Chondrocyte (in vitro differentiated cells): ENCODE measurements around the gene ZFAND4. TPM values are rescaled to one million over a fixed set of nuclear protein-coding genes. Genes with fewer than 3 reads are reported as not detected.
"Not testable (repeated sequence)": the region's sequence is repeated elsewhere in the genome, so short reads cannot be mapped to it uniquely, and the experiment has no call there.

Source experiments
- DNase-seq: peaks from one replicate; pipeline ENCODE4 v3.0.0; 2021; ENCODE audit warnings: mixed read lengths, low spot score
- H3K27ac Mint-ChIP-seq: one replicate; pipeline ENCODE4 v1.8.0; 2021; ENCODE audit warnings: mild to moderate bottlenecking, moderate library complexity, mixed read lengths; ENCODE audit not compliant: unreplicated experiment
- H3K27me3 Mint-ChIP-seq: 2 replicates; pipeline ENCODE4 v1.8.0; 2021; ENCODE audit warnings: low read depth, mixed read lengths
- H3K36me3 Mint-ChIP-seq: 2 replicates; pipeline ENCODE4 v1.8.0; 2021; ENCODE audit warnings: low read depth, mixed read lengths
- H3K4me1 Mint-ChIP-seq: 2 replicates; pipeline ENCODE4 v1.8.0; 2021; ENCODE audit warnings: low read depth, mild to moderate bottlenecking, mixed read lengths
- H3K4me3 Mint-ChIP-seq: one replicate; pipeline ENCODE4 v1.8.0; 2021; ENCODE audit warnings: mild to moderate bottlenecking, moderate library complexity, mixed read lengths; ENCODE audit not compliant: unreplicated experiment
- H3K9me3 Mint-ChIP-seq: 2 replicates; pipeline ENCODE4 v1.8.0; 2021; ENCODE audit warnings: low read depth, mixed read lengths
- long read RNA-seq: library from polyadenylated mRNA; stranded (forward); transcript quantifications from one replicate; pipeline ENCODE4 v2.0.0, GENCODE V29; 2021
- total RNA-seq: library from RNA; stranded (reverse); gene quantifications from 3 replicates; pipeline ENCODE4 v1.2.1, GENCODE V29; 2021
- TF ChIP-seq, protein P1 (sequence below): fragments of 200-600 bp; sonication (generic); IDR thresholded peaks from 2 replicates; pipeline ENCODE4 v1.5.0; 2021; ENCODE audit warnings: antibody characterized with exemption, mild to moderate bottlenecking, moderate library complexity

Gene ZFAND4
- 8.7 to 9.6 TPM (median 9.4 TPM) in 3 replicates for total RNA-seq
- long read RNA-seq, partial matches to known transcripts = 3 of 14 reads
- long read RNA-seq, other reads (novel, unspliced or antisense) = 11 of 14 reads

GRCh38 chr10:45672181-45673073 lies at the start of gene ZFAND4:
Gene ZFAND4 (minus strand): TSS chr10:45672772. CDS start chr10:45663725, 9,047 bp downstream.
- TF ChIP-seq, protein P1, sequence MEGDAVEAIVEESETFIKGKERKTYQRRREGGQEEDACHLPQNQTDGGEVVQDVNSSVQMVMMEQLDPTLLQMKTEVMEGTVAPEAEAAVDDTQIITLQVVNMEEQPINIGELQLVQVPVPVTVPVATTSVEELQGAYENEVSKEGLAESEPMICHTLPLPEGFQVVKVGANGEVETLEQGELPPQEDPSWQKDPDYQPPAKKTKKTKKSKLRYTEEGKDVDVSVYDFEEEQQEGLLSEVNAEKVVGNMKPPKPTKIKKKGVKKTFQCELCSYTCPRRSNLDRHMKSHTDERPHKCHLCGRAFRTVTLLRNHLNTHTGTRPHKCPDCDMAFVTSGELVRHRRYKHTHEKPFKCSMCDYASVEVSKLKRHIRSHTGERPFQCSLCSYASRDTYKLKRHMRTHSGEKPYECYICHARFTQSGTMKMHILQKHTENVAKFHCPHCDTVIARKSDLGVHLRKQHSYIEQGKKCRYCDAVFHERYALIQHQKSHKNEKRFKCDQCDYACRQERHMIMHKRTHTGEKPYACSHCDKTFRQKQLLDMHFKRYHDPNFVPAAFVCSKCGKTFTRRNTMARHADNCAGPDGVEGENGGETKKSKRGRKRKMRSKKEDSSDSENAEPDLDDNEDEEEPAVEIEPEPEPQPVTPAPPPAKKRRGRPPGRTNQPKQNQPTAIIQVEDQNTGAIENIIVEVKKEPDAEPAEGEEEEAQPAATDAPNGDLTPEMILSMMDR = peak; percentile 79
- peak within 1 kb of the TSS; percentile 86 for H3K4me3 Mint-ChIP-seq
- no peaks in the 10 kb centered on the region for H3K9me3 Mint-ChIP-seq
- peak; percentile 98 for DNase-seq
- H3K4me1 Mint-ChIP-seq = peaks cover 16% of the 10 kb centered on the region
- H3K27ac Mint-ChIP-seq = peak within 1 kb of the TSS; percentile 84
- no peaks in the 10 kb centered on the region for H3K36me3 Mint-ChIP-seq
- H3K27me3 Mint-ChIP-seq = no peaks in the 10 kb centered on the region

DNA sequence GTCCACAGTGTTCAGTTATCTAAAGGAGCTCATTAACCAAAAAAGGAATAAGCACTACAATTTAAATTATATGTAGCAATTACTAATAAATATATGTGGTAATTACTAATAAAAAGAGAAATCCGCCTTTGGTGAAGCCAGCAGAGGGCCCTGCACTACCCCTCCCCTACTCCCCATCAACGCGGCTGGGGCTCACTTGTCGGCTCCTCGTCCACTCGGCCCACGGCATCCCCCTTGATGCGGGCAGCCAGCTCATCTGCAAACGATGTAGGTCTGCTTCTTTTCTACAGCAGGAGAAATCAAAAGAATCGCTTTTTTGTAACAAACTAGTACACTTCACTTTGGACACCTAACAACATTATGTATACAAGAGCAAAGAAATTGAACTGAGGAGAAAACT lies 48.9 kb upstream of the ZFAND4 start:
- H3K4me3 Mint-ChIP-seq, DNase-seq, H3K27ac Mint-ChIP-seq, H3K9me3 Mint-ChIP-seq, H3K36me3 Mint-ChIP-seq, H3K4me1 Mint-ChIP-seq: not testable (repeated sequence)
- peaks cover 14% of the 10 kb centered on the region for H3K27me3 Mint-ChIP-seq

GRCh38 chr10:45717642-45718041 lies 45.1 kb upstream of the ZFAND4 start:
- peaks cover 16% of the 10 kb centered on the region for H3K27me3 Mint-ChIP-seq

DNA sequence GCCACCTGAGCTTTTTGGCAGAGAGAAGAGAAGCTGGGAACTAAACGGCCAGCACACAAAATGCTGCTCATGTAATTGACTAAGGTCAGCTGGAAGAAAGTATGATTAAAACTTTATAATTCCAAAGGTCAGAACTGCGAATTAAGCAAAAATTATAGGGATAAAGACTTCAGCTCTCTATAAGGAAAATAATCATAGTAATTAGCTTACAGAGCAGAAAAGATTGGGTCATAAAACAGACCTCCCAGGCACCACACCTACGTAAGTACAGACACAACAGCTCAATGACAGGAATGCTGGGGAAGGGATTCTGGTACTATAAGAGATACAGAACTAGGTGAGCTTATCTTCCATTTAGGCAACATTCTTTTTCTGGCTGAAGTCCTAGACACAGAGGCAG lies 44.5 kb upstream of the ZFAND4 start:
- peaks cover 13% of the 10 kb centered on the region for H3K27me3 Mint-ChIP-seq
- not testable (repeated sequence) for H3K9me3 Mint-ChIP-seq, H3K4me1 Mint-ChIP-seq, DNase-seq, H3K27ac Mint-ChIP-seq, H3K36me3 Mint-ChIP-seq, H3K4me3 Mint-ChIP-seq

More at GRCh38 chr10:45717642-45718041, 45.1 kb upstream of the ZFAND4 start:
- H3K4me1 Mint-ChIP-seq, H3K9me3 Mint-ChIP-seq, H3K27ac Mint-ChIP-seq, DNase-seq, H3K4me3 Mint-ChIP-seq, H3K36me3 Mint-ChIP-seq: not testable (repeated sequence)

GRCh38 chr10:45711223-45711622 lies 38.7 kb upstream of the ZFAND4 start:
- H3K36me3 Mint-ChIP-seq, DNase-seq, H3K27me3 Mint-ChIP-seq, H3K27ac Mint-ChIP-seq, H3K4me1 Mint-ChIP-seq, H3K4me3 Mint-ChIP-seq, H3K9me3 Mint-ChIP-seq: not testable (repeated sequence)

DNA sequence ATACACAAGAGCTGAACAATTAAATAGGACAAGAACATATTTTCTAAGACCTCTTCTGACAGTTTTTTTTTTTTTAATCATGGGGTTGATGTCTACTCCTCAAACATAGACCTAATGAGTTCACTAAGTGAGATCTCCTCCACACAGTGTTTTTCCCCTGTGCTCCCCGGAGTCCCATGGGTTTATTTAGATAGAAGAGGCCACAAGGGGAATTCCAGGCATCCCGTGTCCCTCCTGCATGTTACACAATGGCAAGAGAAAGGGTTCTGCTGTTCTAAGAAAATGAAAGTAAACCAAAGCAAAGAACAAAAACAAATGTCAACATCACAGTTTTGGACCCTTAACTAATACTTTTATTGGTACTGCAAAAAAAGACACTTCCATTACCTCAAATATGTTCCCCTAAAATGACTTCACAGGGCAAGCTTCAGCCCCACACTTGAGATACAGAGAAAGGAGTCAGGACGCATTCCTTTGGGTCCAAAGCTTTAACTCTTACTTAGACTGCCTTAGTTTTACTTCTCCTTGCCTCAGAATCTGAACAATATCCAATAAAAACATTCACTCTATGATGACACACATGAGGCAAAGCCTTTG lies 37.7 kb upstream of the ZFAND4 start:
- not testable (repeated sequence) for H3K4me1 Mint-ChIP-seq, DNase-seq, H3K36me3 Mint-ChIP-seq, H3K4me3 Mint-ChIP-seq, H3K27me3 Mint-ChIP-seq, H3K27ac Mint-ChIP-seq, H3K9me3 Mint-ChIP-seq

- H3K36me3 Mint-ChIP-seq, H3K4me3 Mint-ChIP-seq, H3K27ac Mint-ChIP-seq, H3K9me3 Mint-ChIP-seq, H3K27me3 Mint-ChIP-seq, DNase-seq, H3K4me1 Mint-ChIP-seq: not testable (repeated sequence)
Measured at GRCh38 chr10:45678467-45678866, 5.9 kb upstream of the ZFAND4 start.

DNA sequence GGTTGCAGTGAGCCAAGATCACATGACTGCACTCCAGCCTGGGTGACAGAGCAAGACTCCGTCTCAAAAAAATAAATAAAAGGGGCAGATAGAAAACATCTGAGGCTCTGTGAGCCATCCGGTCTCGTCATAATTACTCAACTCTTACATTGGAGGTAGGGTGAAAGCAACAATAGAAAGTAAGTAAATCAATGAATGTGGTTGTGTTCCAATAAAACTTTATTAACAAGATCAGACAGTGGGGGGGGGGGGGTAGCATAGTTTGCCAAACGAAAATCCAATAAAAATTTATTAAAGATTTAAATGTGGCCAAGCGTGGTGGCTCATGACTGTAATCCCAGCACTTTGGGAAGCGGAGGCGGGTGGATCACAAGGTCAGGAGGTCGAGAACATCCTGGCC lies 2.8 kb upstream of the ZFAND4 start:
- Mint-ChIP-seq H3K4me1 (peaks cover 16% of the 10 kb centered on the region), H3K27ac (no peak overlapping the region), H3K9me3 (no peaks in the 10 kb centered on the region), H3K27me3 (no peaks in the 10 kb centered on the region), H3K4me3 (no peak overlapping the region), H3K36me3 (no peaks in the 10 kb centered on the region)
- DNase-seq = no peak
- TF ChIP-seq, protein P1 = no peak
